ENCODE results near the gene KLHL10. TPM values are rescaled to one million over a fixed set of nuclear protein-coding genes. Genes with fewer than 3 reads are reported as not detected.

The KLHL10 gene
- total and polyA plus RNA-seq, 2 of the 13 experiments (the other 11 are each of a cell fraction or from before 2014, with no cell fraction given), result 0.04 to 0.08 TPM

- 0 out of 2 replicates have a peak, but pooled peaks have one; percentile 35 for TF ChIP-seq ZNF318 (CRISPR knock-in tag; IDR thresholded peaks at IDR 0.05)
- no peak for TF ChIP-seq SYNCRIP (IDR thresholded peaks at IDR 0.05; ENCODE audit: insufficient read depth, low read depth, low read length)
- TF ChIP-seq, protein P1, sequence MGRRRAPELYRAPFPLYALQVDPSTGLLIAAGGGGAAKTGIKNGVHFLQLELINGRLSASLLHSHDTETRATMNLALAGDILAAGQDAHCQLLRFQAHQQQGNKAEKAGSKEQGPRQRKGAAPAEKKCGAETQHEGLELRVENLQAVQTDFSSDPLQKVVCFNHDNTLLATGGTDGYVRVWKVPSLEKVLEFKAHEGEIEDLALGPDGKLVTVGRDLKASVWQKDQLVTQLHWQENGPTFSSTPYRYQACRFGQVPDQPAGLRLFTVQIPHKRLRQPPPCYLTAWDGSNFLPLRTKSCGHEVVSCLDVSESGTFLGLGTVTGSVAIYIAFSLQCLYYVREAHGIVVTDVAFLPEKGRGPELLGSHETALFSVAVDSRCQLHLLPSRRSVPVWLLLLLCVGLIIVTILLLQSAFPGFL (CRISPR knock-in tag; IDR thresholded peaks at IDR 0.05), result no peak
- TF ChIP-seq PLRG1 (conservative IDR thresholded peaks at IDR 0.05), result no peak
- 0 out of 2 replicates have a peak, but pooled peaks have one; percentile 7 for TF ChIP-seq ZNF709 (CRISPR knock-in tag; IDR thresholded peaks at IDR 0.05)
- TF ChIP-seq NONO (IDR thresholded peaks at IDR 0.05), result no peak
- TF ChIP-seq NONO (CRISPR knock-in tag; conservative IDR thresholded peaks at IDR 0.05), result peak; percentile 78
- TF ChIP-seq KAT7 (CRISPR knock-in tag; IDR thresholded peaks at IDR 0.05; ENCODE audit: borderline replicate concordance), result no peak
- peak; percentile 69 for TF ChIP-seq GATA4 (IDR thresholded peaks at IDR 0.05; ENCODE audit: borderline replicate concordance, low read depth)
- no peak for TF ChIP-seq ZFP90 (CRISPR knock-in tag; IDR thresholded peaks at IDR 0.05; ENCODE audit: borderline replicate concordance)
- TF ChIP-seq, protein P2, sequence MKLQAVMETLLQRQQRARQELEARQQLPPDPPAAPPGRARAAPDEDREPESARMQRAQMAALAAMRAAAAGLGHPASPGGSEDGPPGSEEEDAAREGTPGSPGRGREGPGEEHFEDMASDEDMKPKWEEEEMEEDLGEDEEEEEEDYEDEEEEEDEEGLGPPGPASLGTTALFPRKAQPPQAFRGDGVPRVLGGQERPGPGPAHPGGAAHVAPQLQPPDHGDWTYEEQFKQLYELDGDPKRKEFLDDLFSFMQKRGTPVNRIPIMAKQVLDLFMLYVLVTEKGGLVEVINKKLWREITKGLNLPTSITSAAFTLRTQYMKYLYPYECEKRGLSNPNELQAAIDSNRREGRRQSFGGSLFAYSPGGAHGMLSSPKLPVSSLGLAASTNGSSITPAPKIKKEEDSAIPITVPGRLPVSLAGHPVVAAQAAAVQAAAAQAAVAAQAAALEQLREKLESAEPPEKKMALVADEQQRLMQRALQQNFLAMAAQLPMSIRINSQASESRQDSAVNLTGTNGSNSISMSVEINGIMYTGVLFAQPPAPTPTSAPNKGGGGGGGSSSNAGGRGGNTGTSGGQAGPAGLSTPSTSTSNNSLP (IDR thresholded peaks at IDR 0.05; ENCODE audit: low read depth, low read length), result peak; percentile 26; the same call in 1 of the 2 replicates
These were observed 25.1 kb upstream of the KLHL10 start, which contains the start of gene FKBP10 (continued) for GRCh38 chr17:41812381-41813151.
